Tibial nerve (tissue), 4 donors: ENCODE measurements around the gene GIT1. TPM values are rescaled to one million over a fixed set of nuclear protein-coding genes. Genes with fewer than 3 reads are reported as not detected.

ENCODE experiments used
- DNase-seq, 2 donors: peaks; one replicate each; pipeline ENCODE4 v3.0.0-alpha.2; 2019; ENCODE audit warnings: low spot score in 2 of 2
- H3K27ac ChIP-seq, 4 donors: fragments of 200-600 bp; sonication (generic) in 3 of 4; one replicate each; pipeline ENCODE4 v1.5.1; 2017 to 2019; ENCODE audit warnings: mild to moderate bottlenecking in 1 of 4
- H3K27me3 ChIP-seq, 2 donors: fragments of 200-600 bp; sonication (generic) in 1 of 2; one replicate each; pipeline versions ENCODE4 v1.5.1 to v1.6.0; 2017 to 2019
- H3K36me3 ChIP-seq, 3 donors: fragments of 200-600 bp; sonication (generic); one replicate each; pipeline ENCODE4 v1.5.1; 2018 to 2019
- H3K4me1 ChIP-seq, 4 donors: fragments of 200-600 bp; sonication (generic) in 3 of 4; one replicate each; pipeline ENCODE4 v1.5.1; 2017 to 2019
- H3K4me3 ChIP-seq, 4 donors: fragments of 200-600 bp; sonication (generic) in 3 of 4; one replicate each; pipeline ENCODE4 v1.5.1; 2017 to 2019; ENCODE audit warnings: mild to moderate bottlenecking in 1 of 4, moderate library complexity in 1 of 4
- H3K9me3 ChIP-seq, 4 donors: fragments of 200-600 bp; sonication (generic) in 3 of 4; one replicate each; pipeline ENCODE4 v1.5.1; 2017 to 2019
- CTCF ChIP-seq, 5 experiments: fragments of 200-600 bp in 3 of 5; fragments of 450-650 bp in 2 of 5; sonication (generic) in 3 of 5; IDR thresholded peaks; one replicate each; pipeline ENCODE4 v1.5.1; 2016 to 2019; ENCODE audit warnings: antibody characterized with exemption in 5 of 5, mild to moderate bottlenecking in 3 of 5, moderate library complexity in 2 of 5
- EP300 ChIP-seq, 2 donors: sonication (generic); formaldehyde crosslinking; IDR thresholded peaks; one replicate each; pipeline ENCODE4 v1.6.1; 2017; ENCODE audit warnings: antibody characterized with exemption in 2 of 2, mild to moderate bottlenecking in 1 of 2
- POLR2A ChIP-seq, 2 donors: fragments of 450-650 bp; IDR thresholded peaks; one replicate each; pipeline ENCODE4 v1.6.1; 2017; ENCODE audit warnings: antibody characterized with exemption in 2 of 2, mild to moderate bottlenecking in 2 of 2, moderate library complexity in 2 of 2
- WGBS, 2 donors: methylation state at CpG; one replicate each; pipeline ENCODE4 v1.1.5; 2018; 5-methylcytosine and 5-hydroxymethylcytosine counted together
- total RNA-seq, 4 donors: library from RNA; depleted of rRNA; stranded (reverse); fragments of >200 nt; gene quantifications; one replicate each; pipeline ENCODE4 v1.1.0, GENCODE V29; 2016

Gene GIT1
- total RNA-seq, 4 donors from 2014 or later, result 51.3 to 100 (median 89.7) TPM

- Histone ChIP-seq H3K36me3 (no peaks in the 10 kb centered on the region), H3K4me3 (peak overlapping the region; percentile 39 to 96 (median 56)), H3K9me3 (no peaks in the 10 kb centered on the region), H3K4me1 (peaks cover 0 to 84% (median 64%) of the 10 kb centered on the region in 4 donors), H3K27ac (peak overlapping the region; percentile 72 to 97 (median 92)), H3K27me3 (no peaks in the 10 kb centered on the region)
- DNase-seq, result no peak
- WGBS, 2 donors, result 9 to 10% methylated on average over 20 to 30 of the region's 30 CpGs
- TF ChIP-seq EP300 (IDR thresholded peaks at IDR 0.05) (no peak), CTCF (IDR thresholded peaks at IDR 0.05) (no peak), POLR2A (IDR thresholded peaks at IDR 0.05) (no peak)
These were observed 1.1 kb upstream of the GIT1 start for GRCh38 chr17:29590411-29591145.

GRCh38 chr17:29588562-29589411 lies 661 bp downstream of the GIT1 start:
- TF ChIP-seq CTCF (IDR thresholded peaks at IDR 0.05) (no peak), EP300 (IDR thresholded peaks at IDR 0.05) (peak in 1 of 2 donors; percentile 30)
- Histone ChIP-seq H3K27me3 (no peaks in the 10 kb centered on the region), H3K4me3 (peak overlapping the region; percentile 81 to 97 (median 92)), H3K36me3 (no peaks in the 10 kb centered on the region), H3K9me3 (no peaks in the 10 kb centered on the region), H3K27ac (peak overlapping the region; percentile 80 to 95 (median 88)), H3K4me1 (peaks cover 0 to 84% (median 67%) of the 10 kb centered on the region in 4 donors)
- 0 to 1% methylated on average over 27 to 47 of the region's 72 CpGs for WGBS, 2 donors
- DNase-seq, result no peak

GRCh38 chr17:29588017-29588561 lies 1.4 kb downstream of the GIT1 start:
- no peaks in the 10 kb centered on the region for H3K9me3 ChIP-seq
- peak overlapping the region; percentile 80 to 95 (median 88) for H3K27ac ChIP-seq
- no peak for TF ChIP-seq CTCF (IDR thresholded peaks at IDR 0.05)
- no peak for TF ChIP-seq POLR2A (IDR thresholded peaks at IDR 0.05)
- TF ChIP-seq EP300 (IDR thresholded peaks at IDR 0.05), result no peak
- WGBS, 2 donors, result 8 to 16% methylated on average over 5 to 8 of the region's 8 CpGs
- peaks cover 0 to 2% (median 0%) of the 10 kb centered on the region in 3 donors for H3K36me3 ChIP-seq
- H3K27me3 ChIP-seq, result no peaks in the 10 kb centered on the region
- no peak for DNase-seq
- H3K4me1 ChIP-seq, result peaks cover 0 to 90% (median 69%) of the 10 kb centered on the region in 4 donors
- H3K4me3 ChIP-seq, result peak overlapping the region; percentile 81 to 97 (median 92)

GRCh38 chr17:29587591-29587990 lies 1.9 kb downstream of the GIT1 start:
- 44 to 51% methylated on average over 6 of the region's 6 CpGs for WGBS, 2 donors
- H3K4me3 ChIP-seq, result peak overlapping the region; percentile 81 to 97 (median 92)
- H3K4me1 ChIP-seq, result peaks cover 0 to 91% (median 68%) of the 10 kb centered on the region in 4 donors
- peak overlapping the region; percentile 32 to 95 (median 86) for H3K27ac ChIP-seq
- H3K36me3 ChIP-seq, result peaks cover 0 to 7% (median 0%) of the 10 kb centered on the region in 3 donors
- H3K9me3 ChIP-seq, result no peaks in the 10 kb centered on the region
- no peaks in the 10 kb centered on the region for H3K27me3 ChIP-seq
- TF ChIP-seq CTCF (IDR thresholded peaks at IDR 0.05), result no peak
- TF ChIP-seq EP300 (IDR thresholded peaks at IDR 0.05), result no peak
- no peak for TF ChIP-seq POLR2A (IDR thresholded peaks at IDR 0.05)
- DNase-seq, result no peak
